Colon (tissue), 2 donors: ENCODE measurements around the gene PRSS48.
"Not testable (repeated sequence)": the region's sequence is repeated elsewhere in the genome, so short reads cannot be mapped to it uniquely, and the experiment has no call there.

Experiments used
- FAIRE-seq: peaks from 2 replicates; lab custom pipeline; 2012; peaks lifted over from hg19 to GRCh38; lab: Jason Lieb, UNC
- donor health status: control.
- donor health status: control.

PRSS48 gene

GRCh38 chr4:151276787-151277562, at the start of gene PRSS48:
Gene PRSS48, plus strand, starts transcription at chr4:151277161. Its CDS starts 12 bp downstream, at chr4:151277173.
- no peak for FAIRE-seq

DNA sequence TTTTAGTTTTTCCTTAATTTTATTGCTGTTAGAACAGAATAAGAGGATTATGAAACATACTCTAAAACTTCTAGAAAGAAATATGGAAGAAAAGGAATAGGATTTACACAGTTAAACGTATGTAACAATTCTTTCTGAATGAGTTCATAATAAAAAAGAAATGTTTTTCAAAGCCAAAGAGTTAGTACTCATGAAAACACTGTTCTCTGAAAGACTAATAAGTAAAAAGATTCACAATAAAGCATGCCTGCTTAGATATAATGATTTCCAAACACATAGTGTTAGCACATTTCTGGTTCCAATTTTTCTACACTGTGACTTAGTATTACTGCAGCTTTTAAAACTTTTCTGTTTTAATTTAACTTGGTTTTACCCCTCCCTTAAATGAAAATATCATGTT, 49.8 kb upstream of the PRSS48 start:
- no peak for FAIRE-seq

DNA sequence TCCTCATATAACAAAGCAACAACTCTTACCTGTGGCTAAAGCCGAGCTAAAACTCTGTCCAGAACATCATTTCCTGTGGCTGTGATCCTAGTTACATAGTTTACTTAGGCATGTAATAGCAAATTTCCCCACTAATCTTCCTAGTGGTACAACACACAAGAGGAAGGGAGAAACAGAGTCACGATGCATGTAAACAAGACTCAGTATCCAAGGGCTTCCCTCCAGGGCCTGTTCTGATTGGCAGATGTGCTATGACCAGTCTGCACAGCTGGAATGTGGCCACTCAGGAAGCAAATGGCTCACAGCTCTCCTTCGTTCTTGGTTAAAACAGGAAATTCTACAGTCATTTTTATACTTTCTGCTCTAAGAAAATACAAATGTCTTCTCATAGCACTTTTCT, 49.2 kb upstream of the PRSS48 start:
- no peak for FAIRE-seq

- FAIRE-seq = no peak
These were observed 48.5 kb upstream of the PRSS48 start for GRCh38 chr4:151228189-151229119.

DNA sequence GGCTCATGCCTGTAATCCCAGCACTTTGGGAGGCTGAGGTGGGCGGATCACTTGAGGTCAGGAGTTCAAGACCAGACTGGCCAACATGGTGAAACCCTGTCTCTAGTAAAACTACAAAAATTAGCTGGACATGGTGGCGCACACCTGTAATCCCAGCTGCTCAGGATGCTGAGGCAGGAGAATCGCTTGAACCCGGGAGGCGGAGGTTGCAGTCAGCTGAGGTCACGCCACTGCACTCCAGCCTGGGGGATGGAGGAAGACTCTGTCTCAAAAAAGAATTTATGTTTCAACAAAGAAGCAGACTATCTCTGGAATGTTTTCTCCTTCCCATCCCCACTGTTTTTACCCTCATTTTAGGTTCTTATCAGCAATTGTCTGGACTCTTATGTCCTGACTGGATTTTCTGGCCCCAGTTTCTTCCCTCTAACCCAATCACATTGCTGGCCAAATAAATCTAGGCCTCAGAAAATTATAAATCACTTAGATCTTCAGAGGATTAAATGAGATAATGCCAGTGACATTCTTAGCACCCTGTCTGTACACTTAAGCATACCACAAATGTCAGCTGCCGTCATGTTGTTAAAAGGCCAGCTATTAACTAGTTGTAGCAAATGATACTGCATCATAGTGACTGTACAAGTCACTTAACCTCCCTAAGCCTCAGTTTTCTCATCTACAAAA, 44.9 kb upstream of the PRSS48 start:
- FAIRE-seq = no peak

DNA sequence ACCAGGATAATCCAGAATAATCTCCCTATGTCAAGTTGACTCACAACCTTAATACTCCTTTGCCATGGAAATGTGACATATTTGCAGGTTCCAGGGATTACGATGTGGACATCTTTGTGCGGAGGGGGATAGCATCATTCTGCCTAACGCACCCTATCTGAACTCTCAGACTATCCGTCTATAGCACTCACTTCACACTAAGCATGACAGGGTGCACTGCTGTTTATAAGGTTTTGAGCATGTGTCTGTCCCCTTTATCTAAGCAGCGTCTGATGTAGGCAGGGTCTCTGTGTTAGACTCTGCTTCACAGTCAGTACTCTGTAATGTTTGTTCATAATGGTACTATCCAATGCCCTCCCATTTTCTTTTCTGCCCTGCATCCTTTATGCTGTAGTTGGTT, 43.4 kb upstream of the PRSS48 start:
- no peak for FAIRE-seq

DNA sequence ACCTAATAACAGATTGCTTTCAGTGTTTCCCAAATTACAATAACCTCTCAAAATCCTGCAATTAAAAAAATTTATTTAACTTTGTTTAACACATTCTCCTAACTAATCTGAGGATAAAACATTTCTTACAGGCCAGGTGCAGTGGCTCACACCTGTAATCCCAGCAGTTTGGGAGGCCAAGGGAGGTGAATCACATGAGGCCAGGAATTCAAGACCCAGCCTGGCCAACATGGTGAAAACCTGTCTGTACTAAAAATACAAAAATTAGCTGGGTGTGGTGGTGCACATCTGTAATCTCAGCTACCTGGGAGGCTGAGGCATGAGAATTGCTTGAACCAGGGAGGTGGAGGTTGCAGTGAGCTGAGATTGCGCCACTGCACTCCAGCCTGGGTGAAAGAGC, 41.6 kb upstream of the PRSS48 start:
- not testable (repeated sequence) for FAIRE-seq

DNA sequence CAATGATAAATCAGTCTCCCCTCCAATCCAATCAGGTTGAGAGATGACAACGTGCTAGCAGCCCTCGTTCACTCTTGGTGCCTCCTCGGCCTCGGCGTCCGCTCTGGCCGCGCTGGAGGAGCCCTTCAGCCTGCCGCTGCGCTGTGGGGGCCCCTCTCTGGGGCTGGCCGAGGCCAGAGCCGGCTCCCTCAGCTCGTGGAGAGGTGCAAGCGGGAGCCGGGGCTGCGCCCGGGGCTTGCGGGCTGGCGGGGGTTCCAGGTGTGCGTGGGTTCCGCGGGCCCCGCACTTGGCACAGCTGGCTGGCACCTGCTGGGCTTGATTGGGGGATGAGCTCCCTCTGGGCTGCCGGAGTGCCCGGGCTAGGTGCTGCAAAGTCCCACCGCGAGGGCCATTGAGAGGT, 40.9 kb upstream of the PRSS48 start:
- FAIRE-seq = no peak

GRCh38 chr4:151238477-151238876, 38.5 kb upstream of the PRSS48 start:
- no peak for FAIRE-seq

- FAIRE-seq = no peak
These were observed 37.4 kb upstream of the PRSS48 start for GRCh38 chr4:151239608-151240007.

- no peak for FAIRE-seq
These were observed 34.7 kb upstream of the PRSS48 start for GRCh38 chr4:151242305-151242704.

DNA sequence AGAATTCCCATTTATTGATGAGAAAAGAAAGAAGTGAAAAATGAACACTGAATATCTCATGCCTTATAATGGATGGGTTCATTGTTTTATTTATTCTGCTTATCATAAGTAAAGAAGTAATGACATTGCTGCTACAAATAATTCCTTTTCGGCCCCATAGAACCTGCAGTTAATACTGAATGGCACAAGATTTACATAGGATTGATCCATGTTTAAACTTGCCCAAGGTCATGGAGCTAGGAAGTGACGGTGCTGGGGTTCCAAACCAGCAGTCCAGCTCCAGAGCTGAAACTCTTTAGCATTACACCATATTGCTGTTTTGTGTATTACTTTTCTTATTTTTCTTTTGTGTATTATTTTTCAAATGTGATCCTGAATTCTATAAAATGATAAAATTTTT, 30.2 kb upstream of the PRSS48 start:
- FAIRE-seq = no peak

DNA sequence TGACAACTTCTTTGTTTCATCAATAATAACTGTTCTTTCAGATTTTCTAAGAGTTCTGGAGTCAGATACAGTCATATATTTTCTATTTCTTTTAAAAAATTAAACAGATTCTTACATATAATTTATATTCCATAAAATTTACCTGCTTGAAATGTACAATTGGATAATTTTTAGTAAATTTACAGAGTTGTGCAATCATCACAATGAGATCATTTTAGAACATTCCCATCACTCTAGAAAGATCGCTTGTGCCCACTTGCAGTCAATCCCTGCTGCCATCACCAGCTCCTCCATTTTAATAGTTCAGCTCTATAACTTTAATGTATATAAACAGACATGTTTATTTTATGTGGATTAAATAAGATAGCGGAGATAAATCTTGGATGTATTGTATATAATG, 29.6 kb upstream of the PRSS48 start:
- FAIRE-seq = no peak

DNA sequence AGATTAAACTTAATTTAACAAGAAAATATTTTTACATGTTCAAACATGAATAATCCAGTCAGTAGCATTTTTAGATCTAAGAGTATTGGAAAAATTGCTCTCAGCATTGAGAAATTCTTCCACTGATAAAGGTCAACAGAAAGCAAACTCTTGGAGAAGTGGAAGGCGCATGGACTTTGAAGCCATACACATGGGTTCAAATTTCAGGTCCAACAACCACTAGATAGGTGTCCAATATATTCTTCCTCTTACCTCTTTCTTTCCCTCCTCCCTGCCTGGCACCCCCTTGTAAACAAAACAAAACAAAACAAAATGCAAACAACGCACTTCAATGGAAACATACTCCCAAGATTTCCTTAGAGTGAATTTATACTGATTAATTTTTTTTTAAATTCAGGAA, 28.4 kb upstream of the PRSS48 start:
- no peak for FAIRE-seq

- FAIRE-seq = no peak
These were observed 26.3 kb upstream of the PRSS48 start for GRCh38 chr4:151250706-151251105.

- FAIRE-seq = no peak
These were observed 25.2 kb upstream of the PRSS48 start for GRCh38 chr4:151251603-151252304.

DNA sequence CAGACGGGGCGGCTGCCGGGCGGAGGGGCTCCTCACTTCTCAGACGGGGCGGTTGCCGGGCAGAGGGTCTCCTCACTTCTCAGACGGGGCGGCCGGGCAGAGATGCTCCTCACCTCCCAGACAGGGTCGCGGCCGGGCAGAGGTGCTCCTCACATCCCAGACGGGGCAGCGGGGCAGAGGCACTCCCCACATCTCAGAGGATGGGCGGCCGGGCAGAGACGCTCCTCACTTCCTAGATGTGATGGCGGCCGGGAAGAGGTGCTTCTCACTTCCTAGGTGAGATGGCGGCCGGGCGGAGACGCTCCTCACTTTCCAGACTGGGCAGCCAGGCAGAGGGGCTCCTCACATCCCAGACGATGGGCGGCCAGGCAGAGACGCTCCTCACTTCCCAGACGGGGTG, 21.7 kb upstream of the PRSS48 start:
- FAIRE-seq = not testable (repeated sequence)

DNA sequence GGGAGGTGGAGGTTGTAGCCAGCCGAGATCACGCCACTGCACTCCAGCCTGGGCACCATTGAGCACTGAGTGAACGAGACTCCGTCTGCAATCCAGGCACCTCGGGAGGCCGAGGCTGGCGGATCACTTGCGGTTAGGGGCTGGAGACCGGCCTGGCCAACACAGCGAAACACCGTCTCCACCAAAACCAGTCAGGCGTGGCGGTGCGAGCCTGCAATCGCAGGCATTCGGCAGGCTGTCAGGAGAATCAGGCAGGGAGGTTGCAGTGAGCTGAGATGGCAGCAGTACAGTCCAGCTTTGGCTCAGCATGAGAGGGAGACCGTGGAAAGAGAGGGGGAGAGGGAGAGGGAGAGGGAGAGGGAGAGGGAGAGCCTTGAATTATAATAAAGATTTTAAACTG, 21.3 kb upstream of the PRSS48 start:
- not testable (repeated sequence) for FAIRE-seq

- no peak for FAIRE-seq
These were observed 20.8 kb upstream of the PRSS48 start for GRCh38 chr4:151256134-151256533.

GRCh38 chr4:151257704-151258103, 19.3 kb upstream of the PRSS48 start:
- FAIRE-seq = no peak

GRCh38 chr4:151259752-151260151, 17.2 kb upstream of the PRSS48 start:
- FAIRE-seq = no peak

- no peak for FAIRE-seq
These were observed 16.4 kb upstream of the PRSS48 start for GRCh38 chr4:151260526-151260925.
